AG10803 (cell line): ENCODE data around the gene TPGS1.

Experiments
- DNase-seq: peaks from one replicate; pipeline ENCODE4 v3.0.0; 2010; ENCODE audit warnings: low read depth
- H3K4me3 ChIP-seq: 2 replicates; pipeline ENCODE4 v1.5.1; 2011; ENCODE audit warnings: mild to moderate bottlenecking, low read length, control low read depth
- CTCF ChIP-seq: conservative IDR thresholded peaks from 2 replicates; pipeline ENCODE4 v1.5.1; 2011; ENCODE audit warnings: mild to moderate bottlenecking, low read length, control low read depth, inconsistent platforms

Gene TPGS1

DNA sequence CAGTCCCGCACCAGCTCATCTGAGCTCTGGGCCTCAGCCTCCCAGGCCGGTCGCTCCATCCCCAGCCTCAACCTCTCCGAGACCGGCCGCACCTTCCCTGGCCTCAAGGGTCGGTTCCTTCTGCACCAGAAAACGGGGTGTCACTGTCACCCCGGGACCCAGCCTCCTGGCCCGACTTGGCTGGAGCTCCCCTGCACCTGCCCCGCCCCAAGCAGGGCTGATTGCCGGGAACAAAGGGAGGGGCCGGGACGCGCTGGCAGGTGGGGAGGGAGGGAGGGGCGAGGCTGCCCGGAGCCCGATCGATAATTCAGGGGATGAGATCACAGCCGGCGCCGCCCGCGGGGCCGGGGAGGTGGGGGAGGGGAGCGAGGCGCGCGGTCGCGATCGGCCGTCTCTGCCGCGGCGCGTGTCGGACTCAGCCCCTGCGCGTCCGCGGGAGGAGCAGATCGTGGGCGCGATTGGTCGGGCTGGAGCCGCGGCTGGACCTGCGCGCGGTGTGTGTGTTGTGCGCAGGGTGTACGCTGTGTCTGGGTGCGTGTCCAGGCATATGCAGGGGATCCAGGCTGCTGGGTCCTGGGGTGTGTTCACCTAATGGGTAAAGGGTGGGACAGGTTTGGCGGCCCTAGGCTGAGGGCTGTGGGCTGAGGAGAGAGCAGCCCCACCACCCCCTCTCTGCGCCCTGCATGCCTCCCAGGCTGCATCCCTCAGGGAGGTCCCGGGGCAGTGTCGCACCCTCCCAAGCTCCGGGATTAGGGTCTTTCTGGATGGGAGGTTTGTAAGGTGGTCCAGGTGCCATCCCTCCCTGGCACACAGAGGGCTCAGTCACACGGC lies 45.4 kb upstream of the TPGS1 start:
- no peak for TF ChIP-seq CTCF
- DNase-seq = no peak
- no peak overlapping the region for H3K4me3 ChIP-seq

GRCh38 chr19:463483-464207 lies 43.7 kb upstream of the TPGS1 start:
- no peak for DNase-seq
- no peak overlapping the region for H3K4me3 ChIP-seq

GRCh38 chr19:464208-464545 lies 43.1 kb upstream of the TPGS1 start:
- TF ChIP-seq CTCF = no peak
- DNase-seq = no peak
- H3K4me3 ChIP-seq = no peak overlapping the region

More at GRCh38 chr19:463483-464207, 43.7 kb upstream of the TPGS1 start:
- TF ChIP-seq CTCF = no peak

DNA sequence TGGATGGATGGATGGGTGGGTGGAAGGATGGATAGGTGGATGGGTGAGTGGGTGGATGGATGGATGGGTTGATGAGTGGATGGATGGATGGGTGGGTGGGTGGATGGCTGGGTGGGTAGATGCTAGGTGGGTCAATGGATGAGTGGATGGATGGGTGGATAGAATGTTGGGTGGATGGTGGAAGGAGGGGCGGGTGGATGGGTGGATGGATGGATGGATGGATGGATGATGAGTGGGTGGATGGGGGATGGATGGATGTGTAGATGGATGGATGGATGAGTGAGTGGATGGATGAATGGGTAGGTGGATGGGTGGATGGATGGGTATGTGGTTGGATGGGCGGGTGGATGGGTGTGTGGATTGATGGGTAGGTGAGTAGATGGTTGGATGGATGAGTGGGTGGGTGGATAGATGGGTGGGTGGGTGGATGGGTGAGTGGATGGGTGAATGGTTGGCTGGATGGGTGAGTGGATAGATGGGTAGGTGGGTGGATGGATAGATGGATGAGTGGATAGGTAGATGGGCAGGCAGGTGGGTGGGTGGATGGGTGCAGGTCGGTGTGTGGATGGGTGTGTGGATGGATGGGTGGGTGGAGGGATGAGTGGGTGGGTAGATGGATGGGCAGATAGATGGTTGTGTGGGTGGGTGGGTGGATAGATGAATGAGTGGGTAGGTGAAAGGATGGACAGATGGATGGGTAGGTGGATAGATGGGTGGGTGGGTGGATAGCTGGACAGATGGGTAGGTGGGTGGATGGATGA lies 42.1 kb upstream of the TPGS1 start:
- no peak for TF ChIP-seq CTCF
- no peak overlapping the region for H3K4me3 ChIP-seq
- DNase-seq = no peak

- no peak for TF ChIP-seq CTCF
- DNase-seq = no peak
- H3K4me3 ChIP-seq = no peak overlapping the region
Measured at GRCh38 chr19:467554-467953, 39.7 kb upstream of the TPGS1 start.

GRCh38 chr19:468587-469256 lies 38.6 kb upstream of the TPGS1 start:
- TF ChIP-seq CTCF = no peak
- DNase-seq = no peak
- H3K4me3 ChIP-seq = no peak overlapping the region
